Stimulated activated CD4-positive, alpha-beta T cell treated with anti-CD3 and anti-CD28 coated beads, TNF-alpha, amount 100 ng/mL, for 24 hours (primary cell): ENCODE measurements around the gene PTPN2.
"Not testable (repeated sequence)": the region's sequence is repeated elsewhere in the genome, so short reads cannot be mapped to it uniquely, and the experiment has no call there.

Experiments used
- DNase-seq, 3 experiments: peaks; one replicate each; pipeline ENCODE4 v3.0.0-alpha.2; 2020; ENCODE audit warnings: low read depth in 3 of 3

Gene PTPN2

GRCh38 chr18:12774982-12775381 lies 109.1 kb downstream of the PTPN2 start:
- DNase-seq = peak in 1 of 3 experiments; percentile 4

- no peak for DNase-seq
These were observed 110.7 kb downstream of the PTPN2 start for GRCh38 chr18:12773369-12773768.

- DNase-seq = no peak
These were observed 111.9 kb downstream of the PTPN2 start for GRCh38 chr18:12772111-12772510.

- DNase-seq = no peak
These were observed 113.4 kb downstream of the PTPN2 start for GRCh38 chr18:12770469-12771219.

- no peak for DNase-seq
These were observed 114.2 kb downstream of the PTPN2 start for GRCh38 chr18:12769644-12770440.

- no peak for DNase-seq
These were observed 114.9 kb downstream of the PTPN2 start for GRCh38 chr18:12769136-12769535.

- no peak for DNase-seq
These were observed 115.4 kb downstream of the PTPN2 start for GRCh38 chr18:12768625-12769024.

GRCh38 chr18:12767580-12768155 lies 116.4 kb downstream of the PTPN2 start:
- DNase-seq = no peak

- no peak for DNase-seq
These were observed 117.0 kb downstream of the PTPN2 start for GRCh38 chr18:12766986-12767433.

GRCh38 chr18:12765586-12765985 lies 118.5 kb downstream of the PTPN2 start:
- no peak for DNase-seq

GRCh38 chr18:12765126-12765525 lies 118.9 kb downstream of the PTPN2 start:
- no peak for DNase-seq

GRCh38 chr18:12758566-12758965 lies 125.5 kb downstream of the PTPN2 start:
- not testable (repeated sequence) for DNase-seq

- DNase-seq = not testable (repeated sequence)
These were observed 127.3 kb downstream of the PTPN2 start for GRCh38 chr18:12756619-12757239.

- not testable (repeated sequence) for DNase-seq
These were observed 128.4 kb downstream of the PTPN2 start for GRCh38 chr18:12755606-12756005.

GRCh38 chr18:12754511-12754910 lies 129.5 kb downstream of the PTPN2 start:
- no peak for DNase-seq

- no peak for DNase-seq
These were observed 132.1 kb downstream of the PTPN2 start for GRCh38 chr18:12751891-12752290.

- DNase-seq = no peak
These were observed 132.5 kb downstream of the PTPN2 start for GRCh38 chr18:12751503-12751884.

GRCh38 chr18:12750715-12751502 lies 133.1 kb downstream of the PTPN2 start:
- DNase-seq = no peak

- no peak for DNase-seq
These were observed 133.8 kb downstream of the PTPN2 start for GRCh38 chr18:12750076-12750714.

GRCh38 chr18:12749121-12749520 lies 134.9 kb downstream of the PTPN2 start:
- DNase-seq = no peak

GRCh38 chr18:12748671-12749070 lies 135.4 kb downstream of the PTPN2 start:
- no peak for DNase-seq
